ENCODE data around the gene GINS3.

- TF ChIP-seq, protein P1, sequence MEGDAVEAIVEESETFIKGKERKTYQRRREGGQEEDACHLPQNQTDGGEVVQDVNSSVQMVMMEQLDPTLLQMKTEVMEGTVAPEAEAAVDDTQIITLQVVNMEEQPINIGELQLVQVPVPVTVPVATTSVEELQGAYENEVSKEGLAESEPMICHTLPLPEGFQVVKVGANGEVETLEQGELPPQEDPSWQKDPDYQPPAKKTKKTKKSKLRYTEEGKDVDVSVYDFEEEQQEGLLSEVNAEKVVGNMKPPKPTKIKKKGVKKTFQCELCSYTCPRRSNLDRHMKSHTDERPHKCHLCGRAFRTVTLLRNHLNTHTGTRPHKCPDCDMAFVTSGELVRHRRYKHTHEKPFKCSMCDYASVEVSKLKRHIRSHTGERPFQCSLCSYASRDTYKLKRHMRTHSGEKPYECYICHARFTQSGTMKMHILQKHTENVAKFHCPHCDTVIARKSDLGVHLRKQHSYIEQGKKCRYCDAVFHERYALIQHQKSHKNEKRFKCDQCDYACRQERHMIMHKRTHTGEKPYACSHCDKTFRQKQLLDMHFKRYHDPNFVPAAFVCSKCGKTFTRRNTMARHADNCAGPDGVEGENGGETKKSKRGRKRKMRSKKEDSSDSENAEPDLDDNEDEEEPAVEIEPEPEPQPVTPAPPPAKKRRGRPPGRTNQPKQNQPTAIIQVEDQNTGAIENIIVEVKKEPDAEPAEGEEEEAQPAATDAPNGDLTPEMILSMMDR (IDR thresholded peaks at IDR 0.05): no peak
- no peak for TF ChIP-seq POLR2AphosphoS5 (IDR thresholded peaks at IDR 0.05)
- no peak for TF ChIP-seq EP300 (IDR thresholded peaks at IDR 0.05)
Measured at GRCh38 chr16:58399718-58400633, 7.7 kb downstream of the GINS3 start.
